CD4-positive, alpha-beta T cell treated with Interferon gamma for 1 hour (primary cell): ENCODE measurements around the gene ELMO1.

Experiments
- DNase-seq: peaks from one replicate; pipeline ENCODE4 v3.0.0-alpha.2; 2020

ELMO1 gene

DNA sequence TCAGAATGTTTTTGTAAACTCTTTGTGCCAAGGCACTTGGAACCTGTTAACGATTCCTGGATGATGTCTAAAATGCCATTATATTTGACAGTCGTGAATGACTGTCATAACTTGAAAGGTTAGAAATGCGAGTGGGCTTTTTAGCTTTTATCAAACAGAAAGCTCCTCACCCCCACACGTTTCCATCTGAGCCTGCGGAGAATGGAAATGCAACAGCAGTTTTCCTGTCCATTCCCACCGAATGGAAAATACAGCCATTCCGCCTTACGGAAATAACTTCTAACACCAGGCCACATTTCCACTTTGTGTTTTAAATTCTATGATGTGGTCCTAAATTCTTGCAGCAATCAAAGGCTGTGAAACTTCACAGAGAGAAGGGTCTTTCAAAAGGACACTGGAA lies 83.8 kb downstream of the ELMO1 start:
- no peak for DNase-seq

DNA sequence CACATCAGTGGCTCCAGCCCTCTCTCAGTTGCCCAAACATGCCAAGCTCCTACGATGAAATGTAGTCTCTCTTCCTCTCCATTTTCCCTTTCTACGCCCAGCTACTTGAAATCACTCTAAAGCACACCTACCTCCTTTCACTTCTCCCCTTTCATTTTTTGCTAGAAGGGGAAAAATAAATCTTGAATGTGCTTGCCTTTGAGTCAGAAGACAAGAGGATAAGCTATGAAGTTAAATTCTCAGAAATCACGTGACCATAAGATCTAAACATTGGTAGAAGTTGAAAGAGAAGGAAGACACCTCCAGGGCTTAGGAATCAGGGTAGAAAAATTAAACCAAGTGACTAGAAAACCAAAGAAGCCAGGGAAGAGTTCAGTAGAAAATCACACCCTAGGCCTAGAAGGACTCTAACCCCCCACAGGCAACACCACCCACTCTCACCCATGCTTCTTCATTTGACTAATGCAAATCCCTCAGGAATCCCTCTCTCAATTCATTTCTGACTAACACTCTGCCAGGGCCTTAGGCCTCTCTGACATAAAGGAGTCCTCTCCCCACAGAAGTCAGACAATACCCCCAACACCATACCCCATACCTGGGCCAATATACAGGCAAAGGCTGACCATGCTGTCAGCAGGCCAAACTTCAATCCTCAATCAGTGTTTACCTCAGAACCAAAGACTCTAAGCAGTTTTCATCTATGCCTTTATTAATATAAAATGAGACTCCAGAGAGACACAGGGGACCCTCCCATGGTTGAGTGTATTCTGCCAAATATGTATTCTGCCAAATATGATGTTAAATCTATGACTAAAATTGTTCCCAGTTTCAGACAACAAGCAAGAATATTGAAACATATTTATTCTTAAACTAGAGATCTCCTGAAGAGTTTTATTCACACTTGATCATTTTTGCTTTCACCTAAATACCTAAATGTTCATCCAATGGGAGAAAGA lies 84.8 kb downstream of the ELMO1 start:
- DNase-seq, result no peak

DNA sequence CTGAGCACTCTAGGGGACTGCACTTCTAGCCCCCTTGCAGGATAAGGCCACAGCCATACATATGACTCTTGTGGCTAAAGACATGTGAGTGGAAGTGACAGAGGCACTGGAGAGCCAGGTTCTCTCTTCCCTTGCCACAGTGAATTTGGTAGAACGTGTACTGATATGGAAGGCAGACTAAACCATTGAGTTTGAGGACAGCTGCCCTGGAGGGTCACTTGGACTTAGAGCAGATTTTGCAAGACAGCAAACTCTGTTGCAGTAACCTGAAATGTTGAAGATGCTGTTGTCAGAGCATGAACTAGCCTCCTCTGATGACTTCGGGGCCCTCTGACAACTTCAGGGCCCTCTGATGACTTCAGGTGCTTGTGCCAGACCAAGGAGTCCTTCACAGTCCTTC lies 85.9 kb downstream of the ELMO1 start:
- no peak for DNase-seq

DNA sequence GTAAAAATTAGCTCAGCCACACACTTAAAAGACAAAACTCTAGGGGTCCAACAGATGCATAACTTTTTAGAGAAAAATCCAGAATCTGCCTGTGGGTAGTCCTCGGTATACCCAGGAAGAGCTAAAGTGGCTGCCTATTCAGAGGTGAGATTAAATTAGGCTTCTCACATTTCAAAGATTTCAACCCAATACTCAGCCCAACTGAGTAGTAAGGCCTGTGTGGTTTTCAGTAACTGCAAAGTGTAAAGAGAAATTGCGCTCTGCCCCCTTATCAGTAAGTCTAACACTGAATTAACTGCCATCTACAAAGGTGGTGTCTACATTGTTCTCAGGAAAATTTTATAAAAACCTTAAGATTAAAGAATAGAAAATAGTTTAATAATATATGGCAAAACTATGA lies 88.2 kb downstream of the ELMO1 start:
- DNase-seq, result no peak

DNA sequence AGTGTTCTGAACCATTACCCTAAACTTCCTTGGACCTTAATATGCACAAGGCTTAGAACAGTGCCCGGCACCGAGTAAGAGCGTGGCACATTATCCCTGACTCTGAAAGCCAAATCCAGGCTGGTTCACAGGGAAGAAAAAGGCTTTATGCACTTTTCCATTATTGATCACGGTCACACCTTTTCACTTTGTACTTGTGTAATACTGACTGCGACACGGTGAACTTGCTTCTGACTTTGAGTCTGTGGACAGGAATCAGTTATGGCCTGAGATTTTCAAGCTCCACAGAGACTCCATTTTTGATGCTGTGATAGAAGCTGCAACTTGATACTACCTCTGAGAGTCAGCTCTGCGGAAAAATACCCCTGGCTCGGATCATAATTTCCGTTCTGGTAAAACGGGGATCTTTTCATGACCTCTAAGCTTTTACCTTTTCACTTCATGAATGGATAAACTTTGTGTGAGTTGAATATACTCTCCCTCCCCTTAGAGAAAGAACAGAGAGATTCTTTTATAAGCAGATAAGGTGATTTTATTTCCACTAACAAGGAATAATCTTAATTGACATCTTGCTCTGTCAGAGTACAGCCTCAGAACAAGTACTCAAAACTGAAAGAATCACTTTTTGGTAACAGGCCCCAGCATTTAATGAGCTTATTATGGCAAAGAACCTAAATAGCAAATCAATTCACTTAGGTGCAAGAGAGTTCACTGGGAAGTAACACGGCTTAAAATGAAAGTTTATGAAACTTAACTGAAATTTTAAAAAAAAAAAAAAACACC lies 88.8 kb downstream of the ELMO1 start:
- DNase-seq, result no peak

DNA sequence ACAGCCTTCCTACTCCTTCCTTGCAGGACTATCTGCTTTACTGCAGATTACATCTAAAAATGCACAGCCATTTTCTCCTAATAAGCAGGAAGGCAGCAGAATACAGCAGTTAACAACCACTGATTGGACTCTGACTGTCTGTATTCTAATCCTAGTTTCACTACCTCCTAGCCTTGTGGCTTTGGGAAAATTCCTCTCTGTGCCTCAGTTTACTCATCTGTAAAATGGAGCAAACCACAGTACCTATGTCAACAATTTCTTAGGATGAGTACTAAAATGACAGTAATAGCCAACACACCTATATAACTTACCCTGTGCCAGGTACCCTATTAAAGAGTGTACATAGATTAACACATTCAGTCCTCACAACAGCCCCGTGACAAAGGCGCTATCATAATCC lies 89.5 kb downstream of the ELMO1 start:
- DNase-seq, result no peak

DNA sequence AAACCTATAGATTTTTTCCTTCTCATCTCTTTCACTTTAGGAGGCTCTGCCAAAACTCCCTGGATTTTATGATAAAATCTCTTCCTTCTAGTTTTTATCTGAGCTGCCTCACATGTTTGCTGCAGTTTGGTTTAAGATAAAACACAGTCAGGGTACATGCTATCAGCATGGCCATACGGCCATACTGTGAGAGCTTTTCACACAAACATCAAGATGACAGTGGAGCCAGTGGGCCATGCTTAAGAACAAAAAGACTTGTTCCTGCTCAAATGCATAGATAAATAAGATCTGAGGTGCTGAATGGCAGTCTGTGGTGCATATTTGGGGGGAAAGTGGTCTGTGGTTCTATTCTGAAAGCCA lies 91.0 kb downstream of the ELMO1 start:
- no peak for DNase-seq

DNA sequence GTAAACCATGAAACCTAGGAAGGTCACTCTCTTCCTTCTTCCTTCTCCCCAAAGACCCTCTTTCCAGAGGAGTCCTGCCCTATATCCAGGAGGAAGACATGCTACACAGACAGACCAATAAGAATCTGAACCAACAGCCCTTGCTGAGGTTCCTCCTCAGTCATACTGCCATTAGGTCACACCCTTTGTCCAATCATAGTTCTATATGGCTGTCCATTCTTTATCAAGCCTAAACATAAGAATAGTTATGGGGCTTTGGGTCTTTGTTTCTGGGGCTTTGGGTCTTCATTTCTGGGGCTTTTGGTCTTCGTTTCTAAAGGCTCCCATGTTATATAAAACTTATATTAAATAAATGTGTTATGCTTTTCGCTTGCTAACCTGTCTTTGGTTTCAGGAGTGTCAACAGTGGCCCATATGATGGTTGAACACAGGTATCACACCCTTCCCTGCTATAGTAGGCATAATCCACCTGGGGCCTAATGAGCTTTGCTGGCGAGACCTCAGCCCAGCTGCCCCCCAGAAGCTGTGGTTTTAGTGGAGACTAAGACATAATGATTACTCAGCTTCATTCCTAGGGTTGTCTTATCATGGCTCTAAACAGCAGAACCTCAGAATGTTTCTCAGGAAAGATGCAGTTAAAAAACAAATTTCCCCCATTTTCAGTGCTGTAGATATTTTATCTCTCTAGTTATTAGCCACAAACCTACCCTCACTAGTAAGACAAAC lies 91.6 kb downstream of the ELMO1 start:
- DNase-seq, result no peak

DNA sequence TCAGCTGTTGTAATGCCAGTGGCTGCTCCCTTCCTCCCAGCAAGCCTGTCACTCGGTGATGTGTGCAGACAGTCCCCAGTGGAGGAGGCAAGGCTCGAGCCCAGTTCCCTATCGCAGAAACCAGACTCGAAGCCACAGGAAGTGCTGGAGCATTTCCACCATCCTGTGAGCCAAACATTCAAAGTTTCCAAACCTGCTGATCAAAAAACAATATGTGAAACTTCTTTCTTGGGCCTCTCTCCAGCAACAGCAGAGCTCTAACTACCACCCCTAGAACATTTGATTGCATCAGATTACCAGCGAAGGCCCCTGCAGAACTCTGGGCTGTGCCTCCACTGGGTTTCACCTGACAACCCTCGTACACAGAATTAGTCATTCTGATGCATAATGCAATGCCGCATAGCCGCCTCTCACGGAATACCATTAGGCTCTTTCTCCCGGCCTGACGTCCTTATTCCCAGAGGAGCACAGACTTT lies 94.0 kb downstream of the ELMO1 start:
- DNase-seq, result no peak

DNA sequence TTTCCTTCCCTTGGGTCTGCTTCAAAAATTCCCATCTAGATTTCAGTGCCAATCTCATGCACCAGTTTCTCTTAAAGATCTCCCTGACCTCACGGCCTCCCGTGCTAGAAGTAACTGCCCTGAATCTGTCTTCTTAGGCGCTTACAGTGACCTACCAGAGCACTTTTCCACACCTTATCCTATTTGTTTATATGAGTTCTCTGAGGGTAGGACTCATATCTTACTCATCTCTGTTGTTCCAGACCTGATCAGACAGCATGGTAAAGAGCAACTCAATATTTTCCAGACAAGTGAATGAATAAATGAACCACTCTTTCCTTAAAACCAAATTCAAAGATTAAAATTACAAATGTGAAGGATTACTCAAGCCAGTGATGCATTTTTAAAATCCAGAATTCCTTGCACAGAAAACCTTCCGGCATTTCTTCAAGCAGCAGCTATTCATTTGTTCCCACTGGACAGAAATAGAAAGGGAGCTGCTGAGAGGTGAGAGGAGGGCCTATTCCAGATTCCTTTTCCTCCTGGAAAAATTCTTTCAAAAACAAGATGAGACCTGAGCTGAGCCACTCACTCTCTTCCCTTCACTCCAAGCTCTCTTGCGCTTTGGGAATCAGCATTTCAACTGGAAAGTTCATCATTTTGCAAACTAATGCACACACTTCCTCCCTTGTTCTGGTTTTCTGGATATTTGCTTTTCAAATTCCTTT lies 94.6 kb downstream of the ELMO1 start:
- no peak for DNase-seq

DNA sequence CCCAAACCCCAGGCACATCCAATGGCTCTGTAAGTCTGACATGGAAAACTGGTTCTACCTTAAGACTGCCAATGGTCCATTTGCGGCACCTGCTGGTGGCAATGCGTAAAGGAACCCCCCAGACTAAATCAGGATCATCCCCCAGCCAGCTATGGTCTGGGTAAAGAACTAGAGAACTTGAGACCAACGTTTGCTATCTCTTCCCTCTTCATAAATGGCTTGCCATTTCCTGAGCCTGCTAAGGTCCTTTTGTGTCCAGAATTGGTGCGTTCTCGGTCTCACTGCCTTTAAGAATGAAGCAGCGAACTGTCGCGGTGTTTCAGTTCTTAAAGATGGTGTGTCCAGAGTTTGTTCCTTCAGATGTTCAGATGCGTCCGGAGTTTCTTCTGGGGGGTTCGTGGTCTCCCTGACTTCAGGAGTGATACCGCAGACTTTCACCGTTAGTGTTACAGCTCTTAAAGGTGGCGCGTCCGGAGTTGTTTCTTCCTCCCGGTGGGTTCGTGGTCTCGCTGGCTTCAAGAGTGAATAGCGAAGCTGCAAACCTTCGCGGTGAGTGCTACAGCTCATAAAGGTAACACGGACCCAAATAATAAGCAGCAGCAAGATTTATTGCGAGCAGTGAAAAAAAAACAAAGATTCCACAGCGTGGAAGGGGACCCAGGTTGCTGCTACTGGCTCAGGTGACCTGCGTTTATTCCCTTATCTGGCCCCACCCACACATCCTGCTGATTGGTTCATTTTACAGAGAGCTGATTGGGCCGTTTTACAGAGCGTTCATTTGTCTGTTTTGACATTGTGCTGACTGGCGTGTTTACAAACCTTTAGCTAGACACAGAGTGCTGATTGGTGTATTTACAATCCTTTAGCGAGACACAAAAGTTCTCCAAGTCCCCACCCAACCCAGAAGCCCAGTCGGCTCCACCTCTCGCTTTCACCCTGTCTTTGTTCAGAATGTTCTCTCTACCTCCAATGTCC lies 95.4 kb downstream of the ELMO1 start:
- peak; percentile 76 for DNase-seq

DNA sequence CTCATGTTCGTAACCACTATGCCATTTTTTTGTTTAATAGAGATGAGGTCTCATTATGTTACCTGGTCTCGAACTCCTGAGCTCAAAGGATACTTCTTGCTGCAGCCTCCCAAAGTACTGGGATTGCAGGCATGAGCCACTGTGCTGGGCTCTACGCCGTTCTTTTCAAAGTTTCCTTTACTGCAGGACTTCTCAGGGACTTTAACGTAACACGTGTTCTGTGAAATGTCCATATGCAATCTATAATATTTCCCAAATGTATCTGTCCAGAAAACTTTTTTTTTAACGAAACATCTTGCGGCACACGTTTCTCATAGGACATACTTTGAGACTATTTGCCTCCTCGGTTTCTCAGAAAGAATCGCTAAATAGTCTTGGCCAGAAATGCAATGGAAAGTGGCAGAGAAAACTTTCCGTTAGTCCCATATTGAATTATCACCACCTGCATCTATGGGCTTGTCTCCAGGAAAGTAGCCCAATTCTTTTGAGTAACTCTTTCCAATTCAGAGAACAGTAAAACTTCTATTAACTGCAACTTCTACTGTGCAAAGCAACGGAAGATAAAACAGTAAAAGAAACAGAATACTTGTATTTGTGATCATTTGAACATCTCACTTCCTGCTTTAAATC lies 96.3 kb downstream of the ELMO1 start:
- DNase-seq, result no peak

DNA sequence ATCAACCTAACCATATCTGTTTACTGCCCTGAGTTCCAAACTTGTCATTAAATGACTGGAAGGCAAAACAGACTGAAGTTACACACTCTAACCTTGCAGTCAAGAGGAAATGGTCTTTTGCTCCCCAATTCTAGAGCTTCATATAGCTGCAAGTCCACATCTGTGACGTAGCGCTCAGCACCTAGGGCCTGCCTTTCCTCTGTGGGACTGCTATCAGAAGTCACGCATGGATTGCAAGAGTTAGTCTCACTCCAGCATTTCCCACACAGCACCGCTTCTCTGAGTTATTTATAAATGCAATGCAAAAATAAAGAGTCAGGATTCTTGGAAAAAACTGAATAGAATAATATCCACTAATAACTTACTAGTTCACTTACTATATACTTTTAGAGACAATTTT lies 96.9 kb downstream of the ELMO1 start:
- DNase-seq, result no peak

DNA sequence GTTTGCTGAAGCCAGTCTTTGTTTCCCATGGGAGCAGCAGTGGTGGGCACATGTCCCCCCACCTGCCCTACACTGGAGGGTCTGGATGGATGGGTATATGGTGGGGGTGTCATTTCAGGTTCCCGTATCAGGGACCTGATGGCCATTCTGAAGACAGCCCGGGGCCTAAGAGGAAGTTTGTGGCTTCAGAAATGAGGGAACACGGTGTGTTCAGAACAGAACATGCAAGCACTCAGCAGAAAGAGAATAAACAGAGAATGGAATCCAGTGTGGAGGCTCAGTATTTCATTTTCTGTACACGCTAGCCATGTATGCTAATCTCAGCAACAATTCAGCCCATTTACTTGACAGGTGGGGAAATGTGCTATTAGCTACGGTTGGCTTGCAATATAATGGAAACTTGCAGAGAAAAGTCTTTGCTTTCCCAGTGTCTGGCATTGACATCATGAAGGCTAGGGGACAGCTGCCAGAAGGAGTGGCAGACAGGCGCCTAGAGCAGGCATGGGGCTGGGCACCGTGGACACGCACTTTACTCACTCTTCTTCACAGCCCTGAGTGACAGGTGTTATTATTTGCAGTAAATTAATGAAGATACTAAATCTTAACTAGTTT lies 98.6 kb downstream of the ELMO1 start:
- DNase-seq, result no peak

DNA sequence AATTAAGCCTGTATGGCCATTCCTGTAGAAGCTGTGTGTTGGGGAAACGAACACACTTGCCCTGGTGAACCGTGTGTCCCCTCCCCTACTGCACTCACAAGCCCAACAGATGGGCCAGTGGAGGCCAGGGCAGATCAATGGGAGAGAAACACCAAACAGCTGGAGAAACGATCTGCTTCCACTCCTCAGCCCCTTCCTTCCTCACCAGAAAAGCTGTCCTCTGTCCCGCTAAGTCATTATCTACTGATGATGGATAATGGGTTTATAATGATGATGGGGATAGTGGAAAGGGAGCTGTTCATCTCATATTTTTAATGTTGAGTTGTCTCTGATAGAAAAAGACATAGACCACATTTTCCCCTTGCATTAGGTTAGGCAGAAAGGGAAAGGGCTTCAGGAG lies 99.7 kb downstream of the ELMO1 start:
- DNase-seq, result no peak

DNA sequence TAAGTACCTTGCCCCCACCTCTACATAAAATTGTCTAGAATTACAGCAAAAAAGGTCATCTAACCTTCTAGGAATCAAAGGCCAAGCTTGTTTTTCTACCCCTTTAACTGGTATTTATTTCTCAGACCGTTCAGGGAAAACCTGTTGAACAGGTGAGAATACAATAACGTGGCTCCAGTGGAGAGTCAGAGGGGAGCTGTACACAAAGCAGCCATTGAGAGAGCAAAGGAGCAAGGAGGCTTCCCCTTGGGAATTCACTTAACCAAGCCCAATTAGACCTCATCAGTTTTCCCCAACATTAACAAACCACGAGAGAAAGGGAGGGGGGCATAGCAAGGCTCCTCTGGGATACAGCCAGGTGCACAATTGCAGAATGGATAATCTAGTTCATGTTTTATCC lies 101.9 kb downstream of the ELMO1 start:
- DNase-seq, result no peak

DNA sequence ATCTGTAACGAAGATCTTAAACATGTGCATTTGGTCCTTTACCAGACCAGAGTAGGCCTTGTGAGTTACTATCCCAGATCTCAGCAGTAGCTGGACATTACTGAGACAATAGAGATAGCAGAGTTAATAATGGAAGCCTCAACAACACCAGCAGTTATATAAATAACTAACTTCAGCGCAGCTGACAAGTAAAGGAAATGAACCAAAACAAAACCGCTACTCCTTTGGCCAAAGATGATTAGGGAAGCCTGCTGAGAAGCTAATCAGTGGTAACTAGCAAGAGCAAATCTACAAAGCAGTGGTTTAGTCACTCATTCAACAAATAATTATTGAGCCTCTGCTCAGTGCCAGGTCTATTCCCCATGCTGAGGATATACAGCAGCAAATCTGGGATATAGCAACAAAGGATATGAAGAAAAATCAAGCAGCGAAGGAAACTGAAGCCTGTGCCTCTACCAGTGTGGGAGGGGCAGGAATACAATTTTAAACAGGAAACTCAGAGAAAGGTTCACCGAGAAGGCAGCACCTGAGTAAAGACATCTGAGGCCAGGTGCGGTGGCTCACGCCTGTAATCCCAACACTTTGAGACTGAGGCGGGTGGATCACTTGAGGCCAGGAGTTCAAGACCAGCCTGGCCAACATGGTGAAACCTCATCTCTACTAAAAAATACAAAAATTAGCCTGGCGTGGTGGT lies 103.6 kb downstream of the ELMO1 start:
- DNase-seq, result no peak

DNA sequence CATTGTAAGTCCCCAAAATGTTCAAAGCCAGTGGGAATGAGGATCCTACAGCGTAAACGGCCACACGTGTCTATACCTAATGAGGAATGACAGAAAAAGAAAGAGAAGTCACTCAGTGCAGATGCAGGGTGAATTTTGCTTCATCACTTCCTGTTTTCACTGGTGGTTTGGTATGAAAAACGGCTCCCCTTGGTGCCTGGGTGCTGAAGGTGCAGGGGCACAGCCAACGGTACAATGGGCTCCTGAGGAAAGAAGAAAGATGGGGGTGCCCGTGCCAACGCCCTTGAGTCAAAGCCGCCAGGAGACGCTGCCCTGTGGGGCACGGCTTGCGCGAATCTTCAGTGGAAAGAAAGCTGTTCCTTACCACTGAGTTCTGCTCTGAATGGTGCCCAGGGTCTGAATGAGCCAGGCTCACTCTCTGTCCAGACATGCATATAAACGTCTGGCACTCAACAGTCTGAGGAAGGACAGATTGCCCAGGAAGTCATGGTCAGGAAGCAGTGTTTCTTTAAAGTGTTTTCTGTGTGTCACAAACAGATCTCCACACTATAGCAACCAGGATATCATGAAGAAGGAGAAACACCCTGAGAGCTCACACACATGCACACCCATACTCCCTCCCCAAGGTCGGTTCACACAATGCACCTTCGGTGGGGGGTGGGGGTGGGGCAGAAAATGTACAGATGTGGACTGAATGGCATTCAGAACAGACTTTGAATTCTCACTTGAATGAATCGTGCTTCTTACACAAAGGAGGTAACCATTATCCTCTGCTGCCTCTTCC lies 105.8 kb downstream of the ELMO1 start:
- DNase-seq, result peak; percentile 77

DNA sequence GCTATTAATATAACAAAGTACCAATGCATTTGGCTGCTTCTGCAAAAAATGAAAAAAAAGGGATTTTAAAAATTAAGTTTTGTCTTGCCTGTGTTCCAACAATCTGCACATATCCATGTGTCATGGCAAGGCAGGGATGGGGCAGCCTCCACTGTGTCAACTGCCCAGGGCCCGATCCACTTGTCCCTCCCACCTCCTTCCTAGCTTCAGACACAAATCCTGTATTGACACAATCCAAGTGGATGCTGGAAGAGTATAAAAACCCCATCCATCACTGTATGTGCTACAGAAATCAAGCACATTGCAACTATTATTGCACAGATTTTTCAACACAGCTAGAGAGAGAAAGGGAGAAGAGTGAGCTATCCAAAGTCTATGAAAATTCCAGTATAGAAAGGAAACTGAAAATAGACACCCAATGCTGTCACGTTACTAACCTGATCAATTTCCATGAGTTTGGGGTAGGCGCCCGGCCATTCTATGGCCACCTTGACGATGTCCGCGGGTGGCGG lies 106.4 kb downstream of the ELMO1 start:
- DNase-seq, result no peak
